ENCODE data around the gene NDE1.

The NDE1 gene

DNA sequence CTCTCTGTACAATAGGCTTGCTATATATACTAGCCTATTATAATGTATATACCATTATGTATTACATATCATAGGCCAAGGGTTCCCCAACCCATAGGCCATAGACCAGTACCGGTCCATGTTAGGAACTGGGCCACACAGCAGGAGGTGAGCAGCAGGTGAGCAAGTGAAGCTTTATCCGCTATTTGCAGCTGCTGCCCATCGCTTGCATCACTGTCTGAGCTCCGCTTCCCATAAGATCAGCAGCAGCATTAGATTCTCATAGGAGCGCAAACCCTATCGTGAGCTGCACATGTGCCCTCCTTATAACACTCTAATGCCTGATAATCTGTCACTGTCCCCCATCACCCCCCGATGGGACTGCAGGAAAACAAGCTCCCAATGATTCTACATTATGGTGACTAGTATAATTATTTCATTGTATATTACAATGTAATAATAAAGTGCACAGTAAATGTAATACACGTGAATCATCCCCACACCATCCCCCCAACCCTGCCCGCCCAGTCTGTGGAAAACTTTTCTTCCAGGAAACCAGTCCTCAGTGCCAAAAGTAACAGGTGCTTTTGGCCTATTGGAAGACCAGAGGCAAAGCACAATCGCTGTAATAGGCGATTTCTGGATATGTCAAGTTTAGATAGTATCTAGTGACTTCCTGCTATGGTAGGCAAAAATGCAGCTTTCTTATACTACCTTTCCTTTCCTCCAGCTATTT is 122.7 kb downstream of the NDE1 start:
- no peak for DNase-seq

- DNase-seq = no peak
Observed at GRCh38 chr16:15773968-15774367, 123.9 kb downstream of the NDE1 start.

GRCh38 chr16:15775209-15775608 is 125.2 kb downstream of the NDE1 start:
- no peak for DNase-seq

GRCh38 chr16:15775663-15776304 is 125.7 kb downstream of the NDE1 start:
- DNase-seq = no peak

All from CD4-positive, alpha-beta T cell treated with Interleukin-12 subunit alpha and Interleukin-12 subunit beta, for 1 hour (primary cell).